ENCODE measurements around the gene NFIC.
"Not testable (repeated sequence)": the region's sequence is repeated elsewhere in the genome, so short reads cannot be mapped to it uniquely, and the experiment has no call there.

DNA sequence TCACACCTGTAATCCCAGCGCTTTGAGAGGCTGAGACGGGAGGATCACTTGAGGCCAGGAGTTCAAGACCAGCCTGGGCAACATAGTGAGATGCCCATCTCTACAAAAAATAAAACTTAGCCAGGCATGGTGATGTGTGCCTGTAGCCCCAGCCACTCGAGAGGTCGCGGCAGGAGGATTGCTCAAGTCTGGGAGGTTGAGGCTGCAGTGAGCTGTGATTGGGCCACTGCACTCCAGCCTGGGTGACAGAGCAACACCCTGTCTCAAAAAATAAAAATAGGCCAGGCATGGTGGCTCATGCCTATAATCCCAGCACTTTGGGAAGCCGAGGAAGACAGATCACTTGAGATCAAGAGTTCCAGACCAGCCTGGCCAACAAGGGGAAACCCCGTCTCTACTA, 32.9 kb downstream of the NFIC start:
- not testable (repeated sequence) for TF ChIP-seq YY1 (IDR thresholded peaks at IDR 0.05; ENCODE audit: insufficient read depth, insufficient read length); ZNF274 (IDR thresholded peaks at IDR 0.05; ENCODE audit: low read depth, low read length)
